Adipocyte (in vitro differentiated cells): Measurements from ENCODE around the gene SRGAP1.

Source experiments
- DNase-seq: peaks from one replicate; pipeline ENCODE4 v3.0.0-alpha.2; 2015; ENCODE audit warnings: low read depth
- H3K27me3 ChIP-seq: replicated peaks from 2 replicates; pipeline ENCODE4 v1.7.0; 2013; ENCODE audit warnings: mild to moderate bottlenecking, low read length, moderate library complexity; ENCODE audit not compliant: control insufficient read depth, insufficient read depth
- H3K36me3 ChIP-seq: 2 replicates; pipeline ENCODE4 v1.7.0; 2013; ENCODE audit warnings: low read length, mild to moderate bottlenecking, moderate library complexity; ENCODE audit not compliant: control insufficient read depth, insufficient read depth, severe bottlenecking
- H3K4me1 ChIP-seq: 2 replicates; pipeline ENCODE4 v1.7.0; 2013; ENCODE audit warnings: mild to moderate bottlenecking, low read length, moderate library complexity; ENCODE audit not compliant: control insufficient read depth, insufficient read depth
- H3K4me3 ChIP-seq: 2 replicates; pipeline ENCODE4 v1.7.0; 2013; ENCODE audit warnings: mild to moderate bottlenecking, low read length, moderate library complexity
- H3K9ac ChIP-seq: 2 replicates; pipeline ENCODE4 v1.7.0; 2013; ENCODE audit warnings: mild to moderate bottlenecking, low read length, moderate library complexity
- H3K9me3 ChIP-seq: 2 replicates; pipeline ENCODE4 v1.7.0; 2013; ENCODE audit warnings: mild to moderate bottlenecking, low read length, moderate library complexity; ENCODE audit not compliant: control insufficient read depth

SRGAP1 gene

GRCh38 chr12:63844391-63845341 lies at the start of gene SRGAP1:
Gene SRGAP1 (plus strand): TSS chr12:63844700. CDS start chr12:63844817, 117 bp downstream.
- no peaks in the 10 kb centered on the region for H3K36me3 ChIP-seq
- DNase-seq: peak; percentile 88
- H3K9ac ChIP-seq: peak within 1 kb of the TSS; percentile 92
- H3K4me1 ChIP-seq: peaks cover 28% of the 10 kb centered on the region
- H3K9me3 ChIP-seq: no peaks in the 10 kb centered on the region
- no peaks in the 10 kb centered on the region for H3K27me3 ChIP-seq
- H3K4me3 ChIP-seq: peak within 1 kb of the TSS; percentile 93

GRCh38 chr12:63795032-63795687 lies 49.3 kb upstream of the SRGAP1 start:
- Histone ChIP-seq H3K9me3 (no peaks in the 10 kb centered on the region), H3K9ac (no peak overlapping the region), H3K27me3 (no peaks in the 10 kb centered on the region), H3K4me1 (no peaks in the 10 kb centered on the region), H3K36me3 (peaks cover 15% of the 10 kb centered on the region), H3K4me3 (no peak overlapping the region)
- DNase-seq: no peak

- no peaks in the 10 kb centered on the region for H3K9me3 ChIP-seq
- no peaks in the 10 kb centered on the region for H3K4me1 ChIP-seq
- H3K27me3 ChIP-seq: no peaks in the 10 kb centered on the region
- peaks cover 7% of the 10 kb centered on the region for H3K36me3 ChIP-seq
- H3K4me3 ChIP-seq: no peak overlapping the region
- DNase-seq: no peak
- no peak overlapping the region for H3K9ac ChIP-seq
Observed at GRCh38 chr12:63795944-63796343, 48.6 kb upstream of the SRGAP1 start.

GRCh38 chr12:63802012-63802608 lies 42.4 kb upstream of the SRGAP1 start:
- Histone ChIP-seq H3K9ac (no peak overlapping the region), H3K4me3 (no peak overlapping the region), H3K9me3 (no peaks in the 10 kb centered on the region), H3K27me3 (no peaks in the 10 kb centered on the region), H3K36me3 (peaks cover 18% of the 10 kb centered on the region), H3K4me1 (no peaks in the 10 kb centered on the region)
- DNase-seq: peak; percentile 77

GRCh38 chr12:63804746-63805145 lies 39.8 kb upstream of the SRGAP1 start:
- Histone ChIP-seq H3K36me3 (peaks cover 34% of the 10 kb centered on the region), H3K4me1 (no peaks in the 10 kb centered on the region), H3K9ac (no peak overlapping the region), H3K9me3 (no peaks in the 10 kb centered on the region), H3K27me3 (no peaks in the 10 kb centered on the region), H3K4me3 (no peak overlapping the region)
- peak; percentile 33 for DNase-seq

GRCh38 chr12:63805704-63806672 lies 38.5 kb upstream of the SRGAP1 start:
- Histone ChIP-seq H3K9ac (no peak overlapping the region), H3K9me3 (no peaks in the 10 kb centered on the region), H3K36me3 (peaks cover 35% of the 10 kb centered on the region), H3K4me1 (no peaks in the 10 kb centered on the region), H3K27me3 (no peaks in the 10 kb centered on the region), H3K4me3 (no peak overlapping the region)
- no peak for DNase-seq

GRCh38 chr12:63808631-63809030 lies 35.9 kb upstream of the SRGAP1 start:
- Histone ChIP-seq H3K4me1 (no peaks in the 10 kb centered on the region), H3K36me3 (peaks cover 35% of the 10 kb centered on the region), H3K9ac (no peak overlapping the region), H3K9me3 (no peaks in the 10 kb centered on the region), H3K4me3 (no peak overlapping the region), H3K27me3 (no peaks in the 10 kb centered on the region)
- no peak for DNase-seq

- no peaks in the 10 kb centered on the region for H3K27me3 ChIP-seq
- no peak for DNase-seq
Observed at GRCh38 chr12:63809566-63809965, 34.9 kb upstream of the SRGAP1 start.

GRCh38 chr12:63811334-63811733 lies 33.2 kb upstream of the SRGAP1 start:
- no peaks in the 10 kb centered on the region for H3K4me1 ChIP-seq
- H3K27me3 ChIP-seq: no peaks in the 10 kb centered on the region
- H3K9me3 ChIP-seq: no peaks in the 10 kb centered on the region
- no peak overlapping the region for H3K4me3 ChIP-seq
- H3K36me3 ChIP-seq: peaks cover 23% of the 10 kb centered on the region
- DNase-seq: no peak
- H3K9ac ChIP-seq: no peak overlapping the region

More at GRCh38 chr12:63809566-63809965, 34.9 kb upstream of the SRGAP1 start:
- Histone ChIP-seq H3K9ac (no peak overlapping the region), H3K4me1 (no peaks in the 10 kb centered on the region), H3K9me3 (no peaks in the 10 kb centered on the region), H3K4me3 (no peak overlapping the region), H3K36me3 (peaks cover 35% of the 10 kb centered on the region)

GRCh38 chr12:63811755-63812154 lies 32.7 kb upstream of the SRGAP1 start:
- H3K4me1 ChIP-seq: no peaks in the 10 kb centered on the region
- no peak overlapping the region for H3K9ac ChIP-seq
- H3K27me3 ChIP-seq: no peaks in the 10 kb centered on the region
- no peak for DNase-seq
- no peaks in the 10 kb centered on the region for H3K9me3 ChIP-seq
- no peak overlapping the region for H3K4me3 ChIP-seq
- H3K36me3 ChIP-seq: peaks cover 20% of the 10 kb centered on the region
